ENCODE data around the gene DRAP1. TPM values are rescaled to one million over a fixed set of nuclear protein-coding genes. Genes with fewer than 3 reads are reported as not detected.

The DRAP1 gene
- total and polyA plus RNA-seq, 9 of the 15 experiments (the other 6 are each of a cell fraction or from before 2014, with no cell fraction given) = 9.6 to 200 (median 92.9) TPM

DNA sequence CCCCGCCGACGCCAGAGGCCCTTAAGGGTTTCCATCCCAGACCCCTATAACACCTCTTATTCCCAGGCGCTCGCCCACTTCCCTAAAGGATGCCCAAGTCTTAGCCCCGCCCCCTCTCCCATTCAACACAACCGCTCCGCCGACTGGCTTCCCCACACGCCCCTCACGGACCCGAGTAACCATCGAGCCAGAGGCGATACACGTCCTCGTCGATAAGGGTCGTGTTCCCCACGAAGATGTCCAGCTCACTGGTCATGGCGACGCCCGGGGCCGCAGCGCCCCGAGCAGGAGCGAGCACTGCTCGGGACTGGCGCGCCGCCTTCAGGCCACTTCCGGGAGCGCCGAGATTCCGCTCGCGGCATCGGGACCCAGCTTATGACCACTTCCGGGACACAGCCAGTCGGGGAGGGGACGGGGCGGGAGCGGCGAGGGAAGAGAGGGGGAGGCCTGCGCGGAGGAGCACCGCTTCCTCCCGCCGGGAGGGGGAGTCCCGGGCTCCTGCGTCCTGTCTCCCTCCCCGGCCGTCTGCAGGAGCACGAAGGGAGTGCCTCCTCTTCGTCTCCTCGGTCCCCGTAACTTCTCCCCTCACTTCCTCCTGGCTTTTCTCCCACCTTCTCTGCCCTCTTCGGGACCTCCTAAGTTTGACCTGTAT is 30.9 kb upstream of the DRAP1 start, which contains the start of gene FIBP (continued):
- TF ChIP-seq TFE3 (CRISPR knock-in tag; IDR thresholded peaks at IDR 0.05) (no peak), ESRRA (IDR thresholded peaks at IDR 0.05; ENCODE audit: borderline replicate concordance, low read depth) (peak; percentile 78; the same call in 1 of the 2 replicates), ZNF41 (CRISPR knock-in tag; conservative IDR thresholded peaks at IDR 0.05) (no peak), ZNF175 (CRISPR knock-in tag; IDR thresholded peaks at IDR 0.05; ENCODE audit: low read depth) (no peak), MLX (CRISPR knock-in tag; conservative IDR thresholded peaks at IDR 0.05) (0 out of 4 replicates have a peak, but pooled peaks of 1 of the 2 experiments have one; percentile 4), CHD7 (IDR thresholded peaks at IDR 0.05; ENCODE audit: low read depth, low read length) (no peak), THAP12 (CRISPR knock-in tag; IDR thresholded peaks at IDR 0.05) (peak; percentile 14; the same call in 1 of the 2 replicates), HDAC6 (IDR thresholded peaks at IDR 0.05; ENCODE audit: low read depth, low read length) (no peak), DIDO1 (tag; IDR thresholded peaks at IDR 0.05; ENCODE audit: low read depth) (no peak), RB1 (IDR thresholded peaks at IDR 0.05; ENCODE audit: low read depth) (peak; percentile 90)
